H9 (cell line): ENCODE results near the gene PDXP. TPM values are rescaled to one million over a fixed set of nuclear protein-coding genes. Genes with fewer than 3 reads are reported as not detected.

Source experiments
- DNase-seq: peaks from one replicate; pipeline ENCODE4 v3.0.0-alpha.2; 2017
- H2AFZ ChIP-seq: one replicate; pipeline ENCODE4 v1.6.1; 2013; ENCODE audit warnings: mild to moderate bottlenecking, low read length, control low read depth, moderate library complexity
- H2AK5ac ChIP-seq: 2 replicates; pipeline ENCODE4 v1.6.1; 2013; ENCODE audit warnings: low read length, control low read depth, mixed read lengths; ENCODE audit not compliant: insufficient read length
- H2BK120ac ChIP-seq: one replicate; pipeline ENCODE4 v1.6.1; 2013; ENCODE audit warnings: low read depth, mild to moderate bottlenecking, low read length, control low read depth, inconsistent platforms; ENCODE audit not compliant: poor library complexity, severe bottlenecking
- H2BK12ac ChIP-seq: 2 replicates; pipeline ENCODE4 v1.6.1; 2013; ENCODE audit warnings: low read length, control low read depth, mixed read lengths, low read depth; ENCODE audit not compliant: insufficient read length
- H2BK15ac ChIP-seq: 2 replicates; pipeline ENCODE4 v1.6.1; 2013; ENCODE audit warnings: low read depth, low read length, control low read depth
- H2BK20ac ChIP-seq: one replicate; pipeline ENCODE4 v1.6.1; 2013; ENCODE audit warnings: low read depth, mild to moderate bottlenecking, low read length, control low read depth, inconsistent platforms; ENCODE audit not compliant: poor library complexity, severe bottlenecking
- H2BK5ac ChIP-seq: 2 replicates; pipeline ENCODE4 v1.6.1; 2013; ENCODE audit warnings: low read length, control low read depth, mixed read lengths; ENCODE audit not compliant: insufficient read length
- H3K14ac ChIP-seq: 2 replicates; pipeline ENCODE4 v1.6.1; 2013; ENCODE audit warnings: low read length, control low read depth; ENCODE audit not compliant: insufficient read depth
- H3K18ac ChIP-seq: 2 replicates; pipeline ENCODE4 v1.6.1; 2013; ENCODE audit warnings: low read depth, mild to moderate bottlenecking, mixed read lengths, low read length, control low read depth; ENCODE audit not compliant: insufficient read length
- H3K23ac ChIP-seq: 2 replicates; pipeline ENCODE4 v1.6.1; 2013; ENCODE audit warnings: low read length, control low read depth, mixed read lengths, low read depth; ENCODE audit not compliant: insufficient read length
- H3K23me2 ChIP-seq: 2 replicates; pipeline ENCODE4 v1.6.1; 2013; ENCODE audit warnings: low read depth, mild to moderate bottlenecking, mixed read lengths, low read length, control low read depth; ENCODE audit not compliant: insufficient read length, poor library complexity, severe bottlenecking
- H3K27ac ChIP-seq: 2 replicates; pipeline ENCODE4 v1.5.1; 2013; ENCODE audit warnings: low read length, control low read depth, mixed read lengths, low read depth; ENCODE audit not compliant: insufficient read length
- H3K27me3 ChIP-seq: 2 replicates; pipeline ENCODE4 v1.6.1; 2013; ENCODE audit warnings: low read length, control low read depth, inconsistent platforms; ENCODE audit not compliant: insufficient read depth
- H3K4ac ChIP-seq: 2 replicates; pipeline ENCODE4 v1.6.1; 2013; ENCODE audit warnings: low read depth, mild to moderate bottlenecking, control low read depth, inconsistent platforms, low read length, moderate library complexity
- H3K4me1 ChIP-seq: 2 replicates; pipeline ENCODE4 v1.6.1; 2013; ENCODE audit warnings: low read length, control low read depth, inconsistent platforms; ENCODE audit not compliant: insufficient read depth
- H3K4me2 ChIP-seq: 2 replicates; pipeline ENCODE4 v1.6.1; 2013; ENCODE audit warnings: low read length, control low read depth, mixed read lengths; ENCODE audit not compliant: insufficient read length, insufficient read depth
- H3K56ac ChIP-seq: 2 replicates; pipeline ENCODE4 v1.6.1; 2013; ENCODE audit warnings: low read depth, mild to moderate bottlenecking, mixed read lengths, low read length, control low read depth; ENCODE audit not compliant: insufficient read length
- H3K79me1 ChIP-seq: 2 replicates; pipeline ENCODE4 v1.6.1; 2013; ENCODE audit warnings: low read depth, mild to moderate bottlenecking, moderate library complexity, low read length, control low read depth, inconsistent platforms; ENCODE audit not compliant: insufficient read depth, poor library complexity, severe bottlenecking
- H3K79me2 ChIP-seq: 2 replicates; pipeline ENCODE4 v1.6.1; 2013; ENCODE audit warnings: low read length, control low read depth, inconsistent platforms; ENCODE audit not compliant: insufficient read depth
- H3K9ac ChIP-seq: 2 replicates; pipeline ENCODE4 v1.6.1; 2013; ENCODE audit warnings: low read length, control low read depth, mixed read lengths; ENCODE audit not compliant: insufficient read length; ENCODE audit errors: extremely low read depth
- H3K9me3 ChIP-seq: one replicate; pipeline ENCODE4 v1.6.1; 2013; ENCODE audit warnings: low read depth, low read length, inconsistent platforms; ENCODE audit not compliant: control insufficient read depth
- H3T11ph ChIP-seq: one replicate; pipeline ENCODE4 v1.6.1; 2013; ENCODE audit warnings: mild to moderate bottlenecking, low read length, control low read depth, inconsistent platforms
- H4K20me1 ChIP-seq: one replicate; pipeline ENCODE4 v1.6.1; 2013; ENCODE audit not compliant: control insufficient read depth, insufficient read length, insufficient read depth
- H4K5ac ChIP-seq: 2 replicates; pipeline ENCODE4 v1.6.1; 2013; ENCODE audit warnings: low read depth, mild to moderate bottlenecking, mixed read lengths, low read length, control low read depth; ENCODE audit not compliant: insufficient read length
- H4K8ac ChIP-seq: replicated peaks from 2 replicates; pipeline ENCODE4 v1.6.1; 2013; ENCODE audit warnings: low read length, control low read depth, mixed read lengths, low read depth; ENCODE audit not compliant: insufficient read length
- H4K91ac ChIP-seq: 2 replicates; pipeline ENCODE4 v1.6.1; 2013; ENCODE audit warnings: low read depth, mild to moderate bottlenecking, moderate library complexity, mixed read lengths, low read length, control low read depth; ENCODE audit not compliant: insufficient read length
- H3K27ac Mint-ChIP-seq, 3 experiments: 2 replicates in 2 of 3; 3 replicates in 1 of 3; pipeline ENCODE4 v1.8.0; 2020 to 2021; ENCODE audit warnings: mixed read lengths in 3 of 3, mild to moderate bottlenecking in 1 of 3, moderate library complexity in 1 of 3
- H3K27me3 Mint-ChIP-seq: 2 replicates; pipeline ENCODE4 v1.8.0; 2021; ENCODE audit warnings: low read depth, mild to moderate bottlenecking, moderate library complexity, mixed read lengths
- H3K36me3 Mint-ChIP-seq, 3 experiments: 2 replicates in 2 of 3; 3 replicates in 1 of 3; pipeline ENCODE4 v1.8.0; 2020 to 2021; ENCODE audit warnings: low read depth in 3 of 3, mixed read lengths in 3 of 3; ENCODE audit not compliant: insufficient read depth in 1 of 3
- H3K4me1 Mint-ChIP-seq, 2 experiments: 2 replicates each; pipeline ENCODE4 v1.8.0; 2020; ENCODE audit warnings: mixed read lengths in 2 of 2
- H3K4me3 Mint-ChIP-seq, 2 experiments: 2 replicates in 1 of 2; 3 replicates in 1 of 2; pipeline ENCODE4 v1.8.0; 2020 to 2021; ENCODE audit warnings: mild to moderate bottlenecking in 2 of 2, mixed read lengths in 2 of 2, moderate library complexity in 1 of 2
- H3K9me3 Mint-ChIP-seq, 2 experiments: 2 replicates in 1 of 2; 3 replicates in 1 of 2; pipeline ENCODE4 v1.8.0; 2020; ENCODE audit warnings: mild to moderate bottlenecking in 2 of 2, mixed read lengths in 2 of 2, moderate library complexity in 1 of 2
- CTCF ChIP-seq: fragments of 200-600 bp; sonication (generic); conservative IDR thresholded peaks from 3 replicates; pipeline ENCODE4 v1.8.0; 2021; ENCODE audit warnings: antibody characterized with exemption, mild to moderate bottlenecking
- WGBS: extraction: QIAGEN DNeasy Blood & Tissue Kit; methylation state at CpG from one replicate; pipeline ENCODE4 v1.1.7; 2013; ENCODE audit warnings: missing lambda C conversion rate, low lambda C conversion rate, mixed read lengths; ENCODE audit not compliant: insufficient read length; ENCODE audit errors: extremely low coverage; 5-methylcytosine and 5-hydroxymethylcytosine counted together
- total RNA-seq: library from RNA; stranded (reverse); gene quantifications from 2 replicates; pipeline ENCODE4 v1.2.1, GENCODE V29; 2021

Gene PDXP
- total RNA-seq, 1 experiment from 2014 or later = 41.0 TPM

GRCh38 chr22:37701141-37701786, 42.7 kb downstream of the PDXP start:
- Histone ChIP-seq H4K5ac (no peak overlapping the region), H3K4me2 (no peak overlapping the region), H2BK120ac (no peak overlapping the region), H3K79me2 (no peaks in the 10 kb centered on the region; the same call in 1 of the 2 replicates), H2BK15ac (no peak overlapping the region), H4K8ac (no peak overlapping the region), H3K56ac (no peak overlapping the region), H3K79me1 (no peaks in the 10 kb centered on the region), H2AFZ (no peak overlapping the region), H4K20me1 (no peaks in the 10 kb centered on the region), H2BK12ac (no peak overlapping the region), H3K27ac (no peak overlapping the region), H3K23me2 (no peaks in the 10 kb centered on the region), H3K9me3 (no peaks in the 10 kb centered on the region), H2BK20ac (no peak overlapping the region), H3K18ac (no peak overlapping the region), H2AK5ac (no peak overlapping the region), H3T11ph (no peak overlapping the region), H3K27me3 (no peaks in the 10 kb centered on the region), H4K91ac (no peak overlapping the region), H2BK5ac (no peak overlapping the region), H3K14ac (no peak overlapping the region), H3K23ac (no peak overlapping the region), H3K9ac (no peak overlapping the region), H3K4ac (no peak overlapping the region), H3K4me1 (no peaks in the 10 kb centered on the region)
- Mint-ChIP-seq H3K36me3 (peaks cover 30 to 65% (median 64%) of the 10 kb centered on the region in 3 experiments; a peak in 6 of 7 replicates), H3K27ac (no peak overlapping the region), H3K4me3 (no peak overlapping the region), H3K4me1 (peaks cover 5 to 6% of the 10 kb centered on the region in 2 experiments; a peak in 3 of 4 replicates), H3K27me3 (no peaks in the 10 kb centered on the region; the same call in 1 of the 2 replicates), H3K9me3 (no peaks in the 10 kb centered on the region; a peak in 1 of 5 replicates)
- no peak for DNase-seq
- TF ChIP-seq CTCF = no peak
- WGBS = no CpG with 5 or more reads among the region's 8 CpGs
